Activated CD4-positive, alpha-beta memory T cell treated with anti-CD3 and anti-CD28 coated beads for 36 hours (primary cell): ENCODE data around the gene DDX46. TPM values are rescaled to one million over a fixed set of nuclear protein-coding genes. Genes with fewer than 3 reads are reported as not detected.
A peak's percentile ranks its signal among the peaks of the same experiment; 100 is the strongest.
"Not testable (repeated sequence)": the region's sequence is repeated elsewhere in the genome, so short reads cannot be mapped to it uniquely, and the experiment has no call there.

Experiments
- CTCF ChIA-PET: fragments of 350-600 bp; sonication (Branson Sonifier 250); formaldehyde crosslinking; loops from one replicate; lab custom pipeline; 2021; ENCODE audit warnings: antibody characterized with exemption, inconsistent platforms; lab: Charles Lee
- POLR2A ChIA-PET: fragments of 350-600 bp; sonication (Branson Sonifier 250); formaldehyde crosslinking; loops from one replicate; lab custom pipeline; 2021; ENCODE audit warnings: antibody characterized with exemption; lab: Charles Lee
- DNase-seq: peaks from one replicate; pipeline ENCODE4 v3.0.0-alpha.2; 2020
- H3K27ac Mint-ChIP-seq: one replicate; pipeline ENCODE4 v1.8.0; 2021; ENCODE audit warnings: mixed read lengths
- H3K27me3 Mint-ChIP-seq: one replicate; pipeline ENCODE4 v1.8.0; 2021; ENCODE audit warnings: mixed read lengths
- H3K36me3 Mint-ChIP-seq: one replicate; pipeline ENCODE4 v1.8.0; 2021; ENCODE audit warnings: mixed read lengths
- H3K4me1 Mint-ChIP-seq: one replicate; pipeline ENCODE4 v1.8.0; 2021; ENCODE audit warnings: low read depth, mixed read lengths
- H3K4me3 Mint-ChIP-seq: one replicate; pipeline ENCODE4 v1.8.0; 2021; ENCODE audit warnings: mild to moderate bottlenecking, mixed read lengths
- H3K9me3 Mint-ChIP-seq: one replicate; pipeline ENCODE4 v1.8.0; 2021; ENCODE audit warnings: mixed read lengths
- intact Hi-C: fragments of 100-400 bp; cut with micrococcal nuclease; formaldehyde crosslinking; loops from one replicate; pipeline ENCODE4 v1.15.1; 2023
- total RNA-seq, 2 experiments: library from RNA; stranded (reverse); gene quantifications; one replicate each; pipeline ENCODE4 v1.2.3, GENCODE V29; 2021

Gene DDX46
- 10 to 100 TPM; 67.4 to 68.0 TPM for total RNA-seq

GRCh38 chr5:134758504-134759341 is at the start of gene DDX46:
TSS of gene DDX46 (plus strand) at chr5:134758779. CDS start at chr5:134758939, 160 bp downstream.
- ChIA-PET CTCF (interaction anchor here (0.9 to 3.5 kb wide), 10 partner anchors 18 to 171 kb away, joined by 3 to 36 read pairs (median 4); partner anchors contain the start of genes C5orf24, CAMLG and PCBD2), POLR2A (interaction anchor here (0.8 to 2.7 kb wide), 9 partner anchors 20 to 387 kb away, joined by 3 to 27 read pairs (median 3); partner anchors contain the start of genes C5orf24, CAMLG, PCBD2 and SEC24A)
- H3K27ac Mint-ChIP-seq, result peak within 1 kb of the TSS; percentile 87
- H3K36me3 Mint-ChIP-seq, result no peaks in the 10 kb centered on the region
- no peaks in the 10 kb centered on the region for H3K27me3 Mint-ChIP-seq
- peak; percentile 97 for DNase-seq
- H3K4me3 Mint-ChIP-seq, result peak within 1 kb of the TSS; percentile 100
- intact Hi-C loops, result loop anchor here (1.0 kb wide), 5 partner anchors 20 to 581 kb away; partner anchors contain the start of genes C5orf24, CAMLG, PCBD2 and TXNDC15
- peaks cover 34% of the 10 kb centered on the region for H3K4me1 Mint-ChIP-seq
- H3K9me3 Mint-ChIP-seq, result no peaks in the 10 kb centered on the region

GRCh38 chr5:134714120-134714519 is 44.5 kb upstream of the DDX46 start:
- H3K4me1 Mint-ChIP-seq, result no peaks in the 10 kb centered on the region
- H3K27me3 Mint-ChIP-seq, result no peaks in the 10 kb centered on the region
- POLR2A ChIA-PET, result no interaction called here
- no peak overlapping the region for H3K27ac Mint-ChIP-seq
- no peaks in the 10 kb centered on the region for H3K9me3 Mint-ChIP-seq
- DNase-seq, result no peak
- CTCF ChIA-PET, result no interaction called here
- intact Hi-C loops, result no loop called here
- peaks cover 38% of the 10 kb centered on the region for H3K36me3 Mint-ChIP-seq
- H3K4me3 Mint-ChIP-seq, result no peak overlapping the region

- DNase-seq, result no peak
- no peaks in the 10 kb centered on the region for H3K9me3 Mint-ChIP-seq
- H3K4me1 Mint-ChIP-seq, result no peaks in the 10 kb centered on the region
- ChIA-PET POLR2A (no interaction called here), CTCF (no interaction called here)
- intact Hi-C loops, result no loop called here
- H3K27ac Mint-ChIP-seq, result no peak overlapping the region
- no peak overlapping the region for H3K4me3 Mint-ChIP-seq
- peaks cover 35% of the 10 kb centered on the region for H3K36me3 Mint-ChIP-seq
- H3K27me3 Mint-ChIP-seq, result no peaks in the 10 kb centered on the region
Observed at GRCh38 chr5:134714541-134714940, 44.0 kb upstream of the DDX46 start.

- H3K27me3 Mint-ChIP-seq, intact Hi-C loops, H3K4me1 Mint-ChIP-seq, H3K27ac Mint-ChIP-seq, H3K9me3 Mint-ChIP-seq, CTCF ChIA-PET, H3K4me3 Mint-ChIP-seq, DNase-seq: not testable (repeated sequence)
- POLR2A ChIA-PET, result interaction anchor here (0.6 kb wide), 1 partner anchor 72 kb away, joined by 3 read pairs; no protein-coding TSS in a partner anchor
- peaks cover 35% of the 10 kb centered on the region for H3K36me3 Mint-ChIP-seq
Observed at GRCh38 chr5:134715466-134715865, 43.1 kb upstream of the DDX46 start.

- intact Hi-C loops, result no loop called here
- Mint-ChIP-seq H3K27me3 (no peaks in the 10 kb centered on the region), H3K4me3 (no peak overlapping the region), H3K4me1 (no peaks in the 10 kb centered on the region), H3K9me3 (no peaks in the 10 kb centered on the region), H3K27ac (no peak overlapping the region), H3K36me3 (peaks cover 18% of the 10 kb centered on the region)
- no peak for DNase-seq
- POLR2A ChIA-PET, result no interaction called here
- CTCF ChIA-PET, result no interaction called here
Observed at GRCh38 chr5:134724872-134725271, 33.7 kb upstream of the DDX46 start.

- no peak overlapping the region for H3K4me3 Mint-ChIP-seq
- peaks cover 4% of the 10 kb centered on the region for H3K4me1 Mint-ChIP-seq
- CTCF ChIA-PET, result interaction anchor here (1.3 kb wide), 1 partner anchor 26 kb away, joined by 3 read pairs; the partner anchor contains the start of gene DDX46
- H3K27ac Mint-ChIP-seq, result no peak overlapping the region
- no peak for DNase-seq
- H3K36me3 Mint-ChIP-seq, result no peaks in the 10 kb centered on the region
- POLR2A ChIA-PET, result no interaction called here
- H3K9me3 Mint-ChIP-seq, result no peaks in the 10 kb centered on the region
- no peaks in the 10 kb centered on the region for H3K27me3 Mint-ChIP-seq
- intact Hi-C loops, result loop anchor here (10.0 kb wide), 1 partner anchor 728 kb away; the partner anchor contains the start of gene VDAC1
Observed at GRCh38 chr5:134732819-134733218, 25.8 kb upstream of the DDX46 start.

- no peaks in the 10 kb centered on the region for H3K36me3 Mint-ChIP-seq
- no peak for DNase-seq
- no peaks in the 10 kb centered on the region for H3K27me3 Mint-ChIP-seq
- ChIA-PET POLR2A (interaction anchor here (0.6 kb wide), 1 partner anchor 272 kb away, joined by 3 read pairs; no protein-coding TSS in a partner anchor), CTCF (no interaction called here)
- H3K4me1 Mint-ChIP-seq, result peaks cover 14% of the 10 kb centered on the region
- no peaks in the 10 kb centered on the region for H3K9me3 Mint-ChIP-seq
- no peak overlapping the region for H3K4me3 Mint-ChIP-seq
- no peak overlapping the region for H3K27ac Mint-ChIP-seq
- intact Hi-C loops, result loop anchor here (5.0 to 10.0 kb wide), 2 partner anchors 457 to 730 kb away; partner anchors contain the start of gene VDAC1
Observed at GRCh38 chr5:134735243-134735642, 23.3 kb upstream of the DDX46 start.

- H3K4me1 Mint-ChIP-seq, result peaks cover 20% of the 10 kb centered on the region
- POLR2A ChIA-PET, result interaction anchor here (0.9 kb wide), 1 partner anchor 168 kb away, joined by 3 read pairs; no protein-coding TSS in a partner anchor
- H3K9me3 Mint-ChIP-seq, result no peaks in the 10 kb centered on the region
Observed at GRCh38 chr5:134736173-134736812, 22.3 kb upstream of the DDX46 start.

GRCh38 chr5:134738133-134738962 is 20.2 kb upstream of the DDX46 start, which contains the start of gene CAMLG:
TSS of gene CAMLG (plus strand) at chr5:134738548. CDS start at chr5:134738621, 73 bp downstream.
- H3K27me3 Mint-ChIP-seq, result no peaks in the 10 kb centered on the region
- CTCF ChIA-PET, result interaction anchor here (0.6 to 3.5 kb wide), 22 partner anchors 11 to 598 kb away, joined by 3 to 21 read pairs (median 4); partner anchors contain the start of genes C5orf24, CDKL3, CDKN2AIPNL and DDX46
- peaks cover 5% of the 10 kb centered on the region for H3K36me3 Mint-ChIP-seq

More at GRCh38 chr5:134736173-134736812, 22.3 kb upstream of the DDX46 start:
- Mint-ChIP-seq H3K36me3 (peaks cover 2% of the 10 kb centered on the region), H3K27ac (no peak overlapping the region), H3K27me3 (no peaks in the 10 kb centered on the region), H3K4me3 (no peak overlapping the region)
- intact Hi-C loops, result loop anchor here (5.0 to 10.0 kb wide), 2 partner anchors 456 to 731 kb away; partner anchors contain the start of gene VDAC1
- DNase-seq, result no peak
- CTCF ChIA-PET, result interaction anchor here (1.1 to 1.5 kb wide), 4 partner anchors 21 to 168 kb away, joined by 3 to 8 read pairs (median 5); no protein-coding TSS in a partner anchor

GRCh38 chr5:134738963-134739661 is 19.5 kb upstream of the DDX46 start:
- Mint-ChIP-seq H3K36me3 (peaks cover 5% of the 10 kb centered on the region), H3K9me3 (no peaks in the 10 kb centered on the region)

More at GRCh38 chr5:134738133-134738962, 20.2 kb upstream of the DDX46 start, which contains the start of gene CAMLG:
- intact Hi-C loops, result loop anchor here (1.0 to 10.0 kb wide), 13 partner anchors 20 to 734 kb away; partner anchors contain the start of genes DDX46, PPP2CA, SAR1B and SEC24A
- H3K4me1 Mint-ChIP-seq, result peaks cover 24% of the 10 kb centered on the region
- peak; percentile 98 for DNase-seq
- POLR2A ChIA-PET, result interaction anchor here (0.5 to 2.9 kb wide), 13 partner anchors 18 to 513 kb away, joined by 3 to 27 read pairs (median 6); partner anchors contain the start of genes C5orf24, DDX46, PCBD2 and PPP2CA
- peak within 1 kb of the TSS; percentile 95 for H3K4me3 Mint-ChIP-seq
- H3K9me3 Mint-ChIP-seq, result no peaks in the 10 kb centered on the region
- H3K27ac Mint-ChIP-seq, result peak within 1 kb of the TSS; percentile 89

More at GRCh38 chr5:134738963-134739661, 19.5 kb upstream of the DDX46 start:
- H3K27me3 Mint-ChIP-seq, result no peaks in the 10 kb centered on the region
- ChIA-PET POLR2A (interaction anchor here (1.0 to 2.9 kb wide), 11 partner anchors 18 to 514 kb away, joined by 3 to 27 read pairs (median 6); partner anchors contain the start of genes C5orf24, DDX46, PCBD2 and PPP2CA), CTCF (interaction anchor here (0.6 to 4.0 kb wide), 20 partner anchors 11 to 512 kb away, joined by 3 to 36 read pairs (median 5); partner anchors contain the start of genes C5orf24, CDKL3, CDKN2AIPNL and DDX46)
- DNase-seq, result peak; percentile 51
- peaks cover 26% of the 10 kb centered on the region for H3K4me1 Mint-ChIP-seq
- H3K27ac Mint-ChIP-seq, result peak overlapping the region; percentile 89
- peak overlapping the region; percentile 95 for H3K4me3 Mint-ChIP-seq
- intact Hi-C loops, result loop anchor here (1.0 to 10.0 kb wide), 13 partner anchors 19 to 734 kb away; partner anchors contain the start of genes DDX46, PPP2CA, SAR1B and SEC24A
